ENCODE data around the gene NAALADL2. TPM values are rescaled to one million over a fixed set of nuclear protein-coding genes. Genes with fewer than 3 reads are reported as not detected.

NAALADL2 gene
- total RNA-seq, 2 donors from 2014 or later, result 0.70 TPM; not detected in 1

GRCh38 chr3:175039875-175040274, 180.7 kb downstream of the NAALADL2 start:
- no peak overlapping the region for H3K4me3 Mint-ChIP-seq
- H3K27ac Mint-ChIP-seq, result no peak overlapping the region
- H3K4me1 Mint-ChIP-seq (ENCODE audit: low read depth in 2 of 2), result no peaks in the 10 kb centered on the region
- peaks cover 18% of the 10 kb centered on the region for H3K9me3 Mint-ChIP-seq
- H3K27me3 Mint-ChIP-seq, result no peaks in the 10 kb centered on the region
- H3K36me3 Mint-ChIP-seq, result peaks cover 13% of the 10 kb centered on the region
- DNase-seq (ENCODE audit: low spot score), result no peak
- ATAC-seq, result no peak

- Mint-ChIP-seq H3K4me3 (no peak overlapping the region), H3K9me3 (peaks cover 14% of the 10 kb centered on the region), H3K27me3 (no peaks in the 10 kb centered on the region), H3K27ac (no peak overlapping the region), H3K4me1 (ENCODE audit: low read depth in 2 of 2) (no peaks in the 10 kb centered on the region), H3K36me3 (peaks cover 9% of the 10 kb centered on the region)
- ATAC-seq (no peak), DNase-seq (ENCODE audit: low spot score) (no peak)
Measured at GRCh38 chr3:175041369-175041768, 182.2 kb downstream of the NAALADL2 start.

GRCh38 chr3:175046601-175047000, 187.5 kb downstream of the NAALADL2 start:
- Mint-ChIP-seq H3K4me1 (ENCODE audit: low read depth in 2 of 2) (no peaks in the 10 kb centered on the region), H3K36me3 (no peaks in the 10 kb centered on the region), H3K27me3 (no peaks in the 10 kb centered on the region), H3K27ac (no peak overlapping the region), H3K4me3 (no peak overlapping the region), H3K9me3 (peaks cover 11% of the 10 kb centered on the region)
- ATAC-seq (no peak), DNase-seq (ENCODE audit: low spot score) (no peak)

GRCh38 chr3:175047786-175048185, 188.7 kb downstream of the NAALADL2 start:
- H3K4me1 Mint-ChIP-seq (ENCODE audit: low read depth in 2 of 2), result no peaks in the 10 kb centered on the region
- H3K9me3 Mint-ChIP-seq, result peaks cover 10% of the 10 kb centered on the region
- H3K27ac Mint-ChIP-seq, result no peak overlapping the region
- ATAC-seq (no peak), DNase-seq (ENCODE audit: low spot score) (no peak)
- H3K36me3 Mint-ChIP-seq, result no peaks in the 10 kb centered on the region
- H3K27me3 Mint-ChIP-seq, result no peaks in the 10 kb centered on the region
- no peak overlapping the region for H3K4me3 Mint-ChIP-seq

GRCh38 chr3:175057401-175057800, 198.3 kb downstream of the NAALADL2 start:
- H3K27me3 Mint-ChIP-seq, result no peaks in the 10 kb centered on the region
- H3K4me1 Mint-ChIP-seq (ENCODE audit: low read depth in 2 of 2), result no peaks in the 10 kb centered on the region
- DNase-seq (ENCODE audit: low spot score) (no peak), ATAC-seq (no peak)
- peaks cover 29% of the 10 kb centered on the region for H3K9me3 Mint-ChIP-seq
- peaks cover 9% of the 10 kb centered on the region for H3K36me3 Mint-ChIP-seq
- no peak overlapping the region for H3K4me3 Mint-ChIP-seq
- H3K27ac Mint-ChIP-seq, result no peak overlapping the region

GRCh38 chr3:175059788-175060187, 200.7 kb downstream of the NAALADL2 start:
- no peak for DNase-seq (ENCODE audit: low spot score)
- no peaks in the 10 kb centered on the region for H3K4me1 Mint-ChIP-seq (ENCODE audit: low read depth in 2 of 2)
- H3K9me3 Mint-ChIP-seq, result peaks cover 27% of the 10 kb centered on the region
- H3K4me3 Mint-ChIP-seq, result no peak overlapping the region
- ATAC-seq, result no peak
- H3K36me3 Mint-ChIP-seq, result peaks cover 9% of the 10 kb centered on the region
- no peaks in the 10 kb centered on the region for H3K27me3 Mint-ChIP-seq
- H3K27ac Mint-ChIP-seq, result no peak overlapping the region

GRCh38 chr3:175065497-175065896, 206.4 kb downstream of the NAALADL2 start:
- DNase-seq (ENCODE audit: low spot score) (no peak), ATAC-seq (no peak)
- no peak overlapping the region for H3K4me3 Mint-ChIP-seq
- H3K27me3 Mint-ChIP-seq, result no peaks in the 10 kb centered on the region
- no peaks in the 10 kb centered on the region for H3K36me3 Mint-ChIP-seq
- no peaks in the 10 kb centered on the region for H3K4me1 Mint-ChIP-seq (ENCODE audit: low read depth in 2 of 2)
- H3K27ac Mint-ChIP-seq, result no peak overlapping the region
- H3K9me3 Mint-ChIP-seq, result peaks cover 7% of the 10 kb centered on the region

GRCh38 chr3:175066617-175067415, 207.7 kb downstream of the NAALADL2 start:
- no peaks in the 10 kb centered on the region for H3K36me3 Mint-ChIP-seq
- no peaks in the 10 kb centered on the region for H3K27me3 Mint-ChIP-seq
- H3K4me3 Mint-ChIP-seq, result no peak overlapping the region
- ATAC-seq, result no peak
- H3K27ac Mint-ChIP-seq, result no peak overlapping the region
- DNase-seq (ENCODE audit: low spot score), result no peak
- peaks cover 7% of the 10 kb centered on the region for H3K9me3 Mint-ChIP-seq
- no peaks in the 10 kb centered on the region for H3K4me1 Mint-ChIP-seq (ENCODE audit: low read depth in 2 of 2)

GRCh38 chr3:175068587-175068986, 209.5 kb downstream of the NAALADL2 start:
- DNase-seq (ENCODE audit: low spot score) (no peak), ATAC-seq (no peak)
- H3K9me3 Mint-ChIP-seq, result peaks cover 7% of the 10 kb centered on the region
- no peaks in the 10 kb centered on the region for H3K4me1 Mint-ChIP-seq (ENCODE audit: low read depth in 2 of 2)
- no peak overlapping the region for H3K27ac Mint-ChIP-seq
- no peak overlapping the region for H3K4me3 Mint-ChIP-seq
- H3K27me3 Mint-ChIP-seq, result no peaks in the 10 kb centered on the region
- no peaks in the 10 kb centered on the region for H3K36me3 Mint-ChIP-seq

GRCh38 chr3:175070946-175071345, 211.8 kb downstream of the NAALADL2 start:
- no peaks in the 10 kb centered on the region for H3K4me1 Mint-ChIP-seq (ENCODE audit: low read depth in 2 of 2)
- H3K36me3 Mint-ChIP-seq, result no peaks in the 10 kb centered on the region
- no peak for ATAC-seq

GRCh38 chr3:175073219-175073905, 214.2 kb downstream of the NAALADL2 start:
- ATAC-seq (no peak), DNase-seq (ENCODE audit: low spot score) (no peak)
- H3K4me3 Mint-ChIP-seq, result no peak overlapping the region
- no peaks in the 10 kb centered on the region for H3K27me3 Mint-ChIP-seq
- no peak overlapping the region for H3K27ac Mint-ChIP-seq
- H3K9me3 Mint-ChIP-seq, result peaks cover 5% of the 10 kb centered on the region
- no peaks in the 10 kb centered on the region for H3K4me1 Mint-ChIP-seq (ENCODE audit: low read depth in 2 of 2)
- H3K36me3 Mint-ChIP-seq, result no peaks in the 10 kb centered on the region

More at GRCh38 chr3:175070946-175071345, 211.8 kb downstream of the NAALADL2 start:
- no peak for DNase-seq (ENCODE audit: low spot score)
- no peaks in the 10 kb centered on the region for H3K27me3 Mint-ChIP-seq
- H3K9me3 Mint-ChIP-seq, result peaks cover 7% of the 10 kb centered on the region
- no peak overlapping the region for H3K4me3 Mint-ChIP-seq
- no peak overlapping the region for H3K27ac Mint-ChIP-seq

- no peaks in the 10 kb centered on the region for H3K27me3 Mint-ChIP-seq
- no peaks in the 10 kb centered on the region for H3K4me1 Mint-ChIP-seq (ENCODE audit: low read depth in 2 of 2)
- no peaks in the 10 kb centered on the region for H3K36me3 Mint-ChIP-seq
- H3K4me3 Mint-ChIP-seq, result no peak overlapping the region
- H3K9me3 Mint-ChIP-seq, result peaks cover 8% of the 10 kb centered on the region
- no peak for DNase-seq (ENCODE audit: low spot score)
- no peak overlapping the region for H3K27ac Mint-ChIP-seq
- no peak for ATAC-seq
Measured at GRCh38 chr3:175075269-175075668, 216.1 kb downstream of the NAALADL2 start.

GRCh38 chr3:175077216-175077615, 218.1 kb downstream of the NAALADL2 start:
- Mint-ChIP-seq H3K27ac (no peak overlapping the region), H3K27me3 (no peaks in the 10 kb centered on the region), H3K4me3 (no peak overlapping the region), H3K36me3 (no peaks in the 10 kb centered on the region), H3K4me1 (ENCODE audit: low read depth in 2 of 2) (no peaks in the 10 kb centered on the region), H3K9me3 (peaks cover 13% of the 10 kb centered on the region)
- no peak for DNase-seq (ENCODE audit: low spot score)
- ATAC-seq, result no peak

- H3K9me3 Mint-ChIP-seq, result peaks cover 9% of the 10 kb centered on the region
- ATAC-seq, result no peak
Measured at GRCh38 chr3:175082631-175083030, 223.5 kb downstream of the NAALADL2 start.

More at GRCh38 chr3:175082631-175083030, 223.5 kb downstream of the NAALADL2 start:
- Mint-ChIP-seq H3K27me3 (no peaks in the 10 kb centered on the region), H3K4me1 (ENCODE audit: low read depth in 2 of 2) (no peaks in the 10 kb centered on the region), H3K36me3 (no peaks in the 10 kb centered on the region), H3K4me3 (no peak overlapping the region), H3K27ac (no peak overlapping the region)
- no peak for DNase-seq (ENCODE audit: low spot score)

Measured in natural killer cell treated with Interleukin-12 subunit alpha and Interleukin-12 subunit beta and Interleukin-15 and Interleukin-18, amount 100 ng/mL, for 72 hours (primary cell).